Endothelial cell of umbilical vein (primary cell): ENCODE results near the gene HOMER1. TPM values are rescaled to one million over a fixed set of nuclear protein-coding genes. Genes with fewer than 3 reads are reported as not detected.
"Not testable (repeated sequence)": the region's sequence is repeated elsewhere in the genome, so short reads cannot be mapped to it uniquely, and the experiment has no call there.

ENCODE experiments used
- BruUV-seq: library from RNA; stranded (reverse); fragments of 400-500 nt; replicated peaks from 2 replicates; lab custom pipeline; 2021; lab: Mats Ljungman, UMichigan
- CTCF ChIA-PET: fragments of 300-600, 350-600 bp; sonication (Branson Sonifier 250); formaldehyde crosslinking; loops from one replicate; lab custom pipeline; 2021; ENCODE audit warnings: antibody characterized with exemption, inconsistent platforms; lab: Charles Lee
- POLR2A ChIA-PET: fragments of 300-600, 350-600 bp; sonication (Branson Sonifier 250); formaldehyde crosslinking; loops from one replicate; lab custom pipeline; 2021; ENCODE audit warnings: antibody characterized with exemption, inconsistent platforms; lab: Charles Lee
- DNase-seq: peaks from one replicate; pipeline ENCODE4 v3.0.0-alpha.2; 2011; ENCODE audit warnings: low read depth, low spot score
- FAIRE-seq: peaks from 2 replicates; lab custom pipeline; 2011; peaks lifted over from hg19 to GRCh38; lab: Jason Lieb, UNC
- H2AFZ ChIP-seq: 2 replicates; pipeline ENCODE4 v1.6.0; 2012; ENCODE audit warnings: low read depth, low read length, control low read depth, inconsistent platforms
- H3K27ac ChIP-seq: 2 replicates; pipeline ENCODE4 v1.5.1; 2011; ENCODE audit warnings: low read depth, mild to moderate bottlenecking, control low read depth, low read length, moderate library complexity; ENCODE audit not compliant: insufficient read depth
- H3K27me3 ChIP-seq, 2 experiments: 2 replicates each; pipeline versions ENCODE4 v1.6.0 to v1.6.1; 2011; ENCODE audit warnings: low read length in 2 of 2, mixed read lengths in 1 of 2; ENCODE audit not compliant: control insufficient read depth in 2 of 2, insufficient read depth in 2 of 2
- H3K36me3 ChIP-seq, 2 experiments: 2 replicates in 1 of 2; 3 replicates in 1 of 2; pipeline ENCODE4 v1.5.1; 2011; ENCODE audit warnings: low read length in 2 of 2, mild to moderate bottlenecking in 1 of 2, moderate library complexity in 1 of 2; ENCODE audit not compliant: control insufficient read depth in 2 of 2, insufficient read depth in 2 of 2; ENCODE audit errors: extremely low read depth in 1 of 2
- H3K4me1 ChIP-seq: 3 replicates; pipeline ENCODE4 v1.5.1; 2011; ENCODE audit warnings: mild to moderate bottlenecking, low read length; ENCODE audit not compliant: control insufficient read depth, insufficient read depth; ENCODE audit errors: extremely low read depth
- H3K4me2 ChIP-seq: 2 replicates; pipeline ENCODE4 v1.6.1; 2011; ENCODE audit warnings: low read length, control low read depth, mixed read lengths; ENCODE audit not compliant: insufficient read depth
- H3K4me3 ChIP-seq, 3 experiments: fragments of 200-600 bp in 1 of 3; sonication (generic), shearing (Covaris generic) in 1 of 3; replicated peaks in 1 of 3; 2 replicates each; pipeline ENCODE4 v1.5.1; 2011 to 2016; ENCODE audit warnings: control low read depth in 3 of 3, low read length in 3 of 3, mild to moderate bottlenecking in 2 of 3, inconsistent platforms in 1 of 3, low read depth in 1 of 3, moderate library complexity in 1 of 3; ENCODE audit not compliant: insufficient read depth in 1 of 3
- H3K79me2 ChIP-seq: 2 replicates; pipeline ENCODE4 v1.6.0; 2012; ENCODE audit warnings: low read length, inconsistent platforms; ENCODE audit not compliant: control insufficient read depth, insufficient read depth
- H3K9ac ChIP-seq: replicated peaks from 2 replicates; pipeline ENCODE3; 2011; ENCODE audit warnings: low read length, control low read depth; ENCODE audit not compliant: insufficient read depth; ENCODE audit errors: extremely low read depth
- H3K9me1 ChIP-seq: replicated peaks from 3 replicates; pipeline ENCODE4 v1.6.0; 2011; ENCODE audit warnings: mild to moderate bottlenecking, low read length; ENCODE audit not compliant: control insufficient read depth, insufficient read depth; ENCODE audit errors: extremely low read depth
- H3K9me3 ChIP-seq: replicated peaks from 2 replicates; pipeline ENCODE4 v1.5.1; 2012; ENCODE audit warnings: low read length, inconsistent platforms; ENCODE audit not compliant: control insufficient read depth, insufficient read depth
- H4K20me1 ChIP-seq: replicated peaks from 2 replicates; pipeline ENCODE3; 2011; ENCODE audit warnings: mild to moderate bottlenecking, low read length; ENCODE audit not compliant: control insufficient read depth, insufficient read depth; ENCODE audit errors: extremely low read depth
- EZH2 ChIP-seq: IDR thresholded peaks from 2 replicates; pipeline ENCODE4 v1.6.1; 2012; ENCODE audit warnings: borderline replicate concordance, low read depth, mild to moderate bottlenecking, moderate library complexity, low read length, inconsistent platforms; ENCODE audit not compliant: severe bottlenecking
- FOS ChIP-seq: IDR thresholded peaks from 2 replicates; pipeline ENCODE4 v1.6.1; 2011; ENCODE audit warnings: mild to moderate bottlenecking, low read length, moderate library complexity, borderline replicate concordance; ENCODE audit not compliant: insufficient read depth
- GATA2 ChIP-seq: IDR thresholded peaks from 2 replicates; pipeline ENCODE4 v1.7.0; 2011; ENCODE audit warnings: low read depth, mild to moderate bottlenecking, moderate library complexity, mixed read lengths, low read length; ENCODE audit not compliant: insufficient read length, insufficient read depth
- JUN ChIP-seq: IDR thresholded peaks from 2 replicates; pipeline ENCODE4 v1.6.1; 2011; ENCODE audit warnings: borderline replicate concordance, low read depth; ENCODE audit not compliant: insufficient read length, insufficient read depth
- MYC ChIP-seq: IDR thresholded peaks from one replicate; pipeline ENCODE4 v1.6.1; 2011; ENCODE audit warnings: mild to moderate bottlenecking, low read depth, low read length
- POLR2A ChIP-seq: IDR thresholded peaks from 2 replicates; pipeline ENCODE4 v1.6.1; 2012; ENCODE audit warnings: low read depth, mild to moderate bottlenecking, control low read depth, low read length
- POLR2AphosphoS5 ChIP-seq: IDR thresholded peaks from 2 replicates; pipeline ENCODE4 v1.6.1; 2012; ENCODE audit warnings: low read depth, mild to moderate bottlenecking, control low read depth, low read length, moderate library complexity; ENCODE audit not compliant: insufficient read depth
- dilution Hi-C: fragments of 300-500 bp; cut with MboI; formaldehyde crosslinking; loops from one replicate; pipeline ENCODE4 v1.15.0; 2019; ENCODE audit warnings: low sequenced_read_pairs; ENCODE audit not compliant: extremely low pct_ligation_motif_present
- intact Hi-C: fragments of 100-400 bp; cut with micrococcal nuclease; formaldehyde crosslinking; loops from one replicate; pipeline ENCODE4 v1.10.0; 2022
- polyA plus RNA-seq, 4 experiments: library from polyadenylated mRNA; depleted of rRNA in 3 of 4; stranded (reverse) in 3 of 4; unstranded in 1 of 4; fragments of >200 nt; gene quantifications; 2 replicates each; pipeline versions ENCODE4 v1.2.1 to v1.2.3, GENCODE V29; 2011 to 2012; ENCODE audit warnings: missing spikeins in 1 of 4
- total RNA-seq: library from RNA; stranded (reverse); gene quantifications from 2 replicates; pipeline ENCODE4 v1.2.3, GENCODE V29; 2021
- TF ChIP-seq, protein P1 (sequence below), 2 donors: IDR thresholded peaks; 1 replicate in 1 of 2; 2 replicates in 1 of 2; pipeline ENCODE4 v1.5.1; 2011; ENCODE audit warnings: low read length in 2 of 2, mild to moderate bottlenecking in 2 of 2, moderate library complexity in 2 of 2, control low read depth in 1 of 2, inconsistent platforms in 1 of 2, low read depth in 1 of 2; ENCODE audit not compliant: insufficient read depth in 1 of 2; ENCODE audit errors: extremely low read depth in 1 of 2
- TF ChIP-seq, protein P2 (sequence below): IDR thresholded peaks from 2 replicates; pipeline ENCODE4 v1.6.1; 2011; ENCODE audit not compliant: insufficient read depth, insufficient read length

The HOMER1 gene
- total and polyA plus RNA-seq, 2 donors (not counting 3 experiments of a cell fraction or from before 2014, with no cell fraction given) = 0.57 to 3.9 TPM

GRCh38 chr5:79386679-79387078 lies 127.3 kb downstream of the HOMER1 start:
- H3K9me1 ChIP-seq = no peaks in the 10 kb centered on the region
- intact Hi-C loops (no loop called here), dilution Hi-C loops (no loop called here)
- DNase-seq (no peak), FAIRE-seq (no peak)
- ChIA-PET POLR2A (no interaction called here), CTCF (interaction anchor here (0.6 to 1.5 kb wide), 4 partner anchors 10 to 254 kb away, joined by 3 to 4 read pairs (median 3); no protein-coding TSS in a partner anchor)
- TF ChIP-seq JUN (no peak), EZH2 (no peak), FOS (no peak), MYC (no peak), GATA2 (no peak), POLR2A (no peak), POLR2AphosphoS5 (no peak)
- TF ChIP-seq, protein P1, sequence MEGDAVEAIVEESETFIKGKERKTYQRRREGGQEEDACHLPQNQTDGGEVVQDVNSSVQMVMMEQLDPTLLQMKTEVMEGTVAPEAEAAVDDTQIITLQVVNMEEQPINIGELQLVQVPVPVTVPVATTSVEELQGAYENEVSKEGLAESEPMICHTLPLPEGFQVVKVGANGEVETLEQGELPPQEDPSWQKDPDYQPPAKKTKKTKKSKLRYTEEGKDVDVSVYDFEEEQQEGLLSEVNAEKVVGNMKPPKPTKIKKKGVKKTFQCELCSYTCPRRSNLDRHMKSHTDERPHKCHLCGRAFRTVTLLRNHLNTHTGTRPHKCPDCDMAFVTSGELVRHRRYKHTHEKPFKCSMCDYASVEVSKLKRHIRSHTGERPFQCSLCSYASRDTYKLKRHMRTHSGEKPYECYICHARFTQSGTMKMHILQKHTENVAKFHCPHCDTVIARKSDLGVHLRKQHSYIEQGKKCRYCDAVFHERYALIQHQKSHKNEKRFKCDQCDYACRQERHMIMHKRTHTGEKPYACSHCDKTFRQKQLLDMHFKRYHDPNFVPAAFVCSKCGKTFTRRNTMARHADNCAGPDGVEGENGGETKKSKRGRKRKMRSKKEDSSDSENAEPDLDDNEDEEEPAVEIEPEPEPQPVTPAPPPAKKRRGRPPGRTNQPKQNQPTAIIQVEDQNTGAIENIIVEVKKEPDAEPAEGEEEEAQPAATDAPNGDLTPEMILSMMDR (IDR thresholded peaks at IDR 0.05; ENCODE audit: extremely low read depth in 1 of 2, insufficient read depth in 1 of 2, low read depth in 1 of 2, low read length in 2 of 2) = no peak
- TF ChIP-seq, protein P2, sequence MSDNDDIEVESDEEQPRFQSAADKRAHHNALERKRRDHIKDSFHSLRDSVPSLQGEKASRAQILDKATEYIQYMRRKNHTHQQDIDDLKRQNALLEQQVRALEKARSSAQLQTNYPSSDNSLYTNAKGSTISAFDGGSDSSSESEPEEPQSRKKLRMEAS = no peak
- H3K27me3 ChIP-seq = no peaks in the 10 kb centered on the region
- H3K79me2 ChIP-seq = no peaks in the 10 kb centered on the region
- no peak overlapping the region for H3K27ac ChIP-seq
- no peak overlapping the region for H3K9ac ChIP-seq
- H3K4me2 ChIP-seq = no peak overlapping the region
- H4K20me1 ChIP-seq = no peaks in the 10 kb centered on the region
- H3K4me3 ChIP-seq = no peak overlapping the region
- no peaks in the 10 kb centered on the region for H3K4me1 ChIP-seq
- no TSS peak for BruUV-seq
- no peak overlapping the region for H2AFZ ChIP-seq
- H3K36me3 ChIP-seq = no peaks in the 10 kb centered on the region
- H3K9me3 ChIP-seq = no peaks in the 10 kb centered on the region

- intact Hi-C loops, POLR2A ChIA-PET, FAIRE-seq: not testable (repeated sequence)
Measured at GRCh38 chr5:79385126-79385525, 128.8 kb downstream of the HOMER1 start.

More at GRCh38 chr5:79385126-79385525, 128.8 kb downstream of the HOMER1 start:
- H3K9ac ChIP-seq, H3K4me1 ChIP-seq, H3K36me3 ChIP-seq, dilution Hi-C loops, H4K20me1 ChIP-seq, BruUV-seq, H3K9me1 ChIP-seq, H3K27me3 ChIP-seq, H3K9me3 ChIP-seq, H2AFZ ChIP-seq, H3K79me2 ChIP-seq, H3K4me3 ChIP-seq, H3K4me2 ChIP-seq, H3K27ac ChIP-seq, DNase-seq: not testable (repeated sequence)
- CTCF ChIA-PET = interaction anchor here (0.6 kb wide), 1 partner anchor 194 kb away, joined by 4 read pairs; no protein-coding TSS in a partner anchor
